ENCODE results near the gene ACACB.

ACACB gene

GRCh38 chr12:109178532-109178931 is 62.1 kb downstream of the ACACB start:
- no peak overlapping the region for H3K4me3 ChIP-seq (replicated peaks; ENCODE audit: low read depth, low read length)
- DNase-seq (ENCODE audit: low read depth), result no peak
- TF ChIP-seq CTCF (IDR thresholded peaks at IDR 0.05; ENCODE audit: low read length, missing control alignments), result no peak

DNA sequence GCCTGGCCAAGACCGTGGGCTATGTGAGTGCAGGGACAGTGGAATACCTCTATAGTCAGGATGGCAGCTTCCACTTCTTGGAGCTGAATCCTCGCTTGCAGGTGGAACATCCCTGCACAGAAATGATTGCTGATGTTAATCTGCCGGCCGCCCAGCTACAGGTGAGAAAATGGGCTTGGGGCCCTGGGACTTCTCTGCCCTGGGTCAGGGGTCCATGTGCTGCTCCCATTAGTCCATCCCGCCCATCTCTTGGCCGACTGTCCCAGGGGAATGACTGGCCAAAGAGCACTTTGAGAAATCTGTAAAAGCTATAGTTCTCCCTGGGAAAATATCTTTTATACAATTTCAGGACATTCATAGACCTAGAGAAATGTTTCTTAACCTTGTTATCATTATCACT is 63.5 kb downstream of the ACACB start:
- TF ChIP-seq CTCF (IDR thresholded peaks at IDR 0.05; ENCODE audit: low read length, missing control alignments), result no peak
- H3K4me3 ChIP-seq (replicated peaks; ENCODE audit: low read depth, low read length), result no peak overlapping the region
- DNase-seq (ENCODE audit: low read depth), result no peak

GRCh38 chr12:109182041-109182839 is 65.9 kb downstream of the ACACB start:
- no peak for TF ChIP-seq CTCF (IDR thresholded peaks at IDR 0.05; ENCODE audit: low read length, missing control alignments)
- no peak for DNase-seq (ENCODE audit: low read depth)
- H3K4me3 ChIP-seq (replicated peaks; ENCODE audit: low read depth, low read length), result no peak overlapping the region

- TF ChIP-seq CTCF (IDR thresholded peaks at IDR 0.05; ENCODE audit: low read length, missing control alignments), result no peak
- H3K4me3 ChIP-seq (replicated peaks; ENCODE audit: low read depth, low read length), result no peak overlapping the region
- DNase-seq (ENCODE audit: low read depth), result no peak
These were observed 69.1 kb downstream of the ACACB start for GRCh38 chr12:109185441-109185840.

DNA sequence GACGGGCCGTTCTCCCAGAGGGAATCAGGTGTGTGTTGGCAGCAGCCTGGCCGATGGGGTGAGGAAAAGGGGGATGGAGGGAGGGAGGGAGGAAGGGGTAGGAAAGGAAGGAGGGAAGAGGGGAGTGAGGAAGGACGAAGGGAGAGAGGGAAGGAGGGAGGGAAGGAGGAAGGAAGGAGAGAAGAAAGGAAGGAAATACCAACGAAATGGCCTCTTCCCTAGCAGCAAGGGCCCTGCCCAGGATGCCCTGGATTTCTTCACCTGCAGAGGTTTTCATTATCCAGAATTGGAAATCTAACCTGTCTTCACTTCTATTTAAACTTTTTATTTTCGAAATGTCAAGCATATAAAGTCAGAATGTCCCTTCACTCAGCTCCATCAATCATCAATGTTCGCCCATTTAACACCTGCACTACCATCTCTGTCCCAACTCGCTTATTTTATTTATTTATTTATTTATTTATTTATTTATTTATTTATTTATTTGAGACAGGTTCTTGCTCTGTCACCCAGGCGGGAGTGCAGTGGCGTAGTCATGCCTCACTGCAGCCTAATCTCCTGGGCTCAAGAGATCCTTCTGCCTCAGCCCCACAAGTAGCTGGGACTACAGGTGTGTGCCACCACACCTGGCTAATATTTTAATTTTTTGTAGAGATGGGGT is 70.7 kb downstream of the ACACB start:
- no peak for DNase-seq (ENCODE audit: low read depth)
- no peak for TF ChIP-seq CTCF (IDR thresholded peaks at IDR 0.05; ENCODE audit: low read length, missing control alignments)

DNA sequence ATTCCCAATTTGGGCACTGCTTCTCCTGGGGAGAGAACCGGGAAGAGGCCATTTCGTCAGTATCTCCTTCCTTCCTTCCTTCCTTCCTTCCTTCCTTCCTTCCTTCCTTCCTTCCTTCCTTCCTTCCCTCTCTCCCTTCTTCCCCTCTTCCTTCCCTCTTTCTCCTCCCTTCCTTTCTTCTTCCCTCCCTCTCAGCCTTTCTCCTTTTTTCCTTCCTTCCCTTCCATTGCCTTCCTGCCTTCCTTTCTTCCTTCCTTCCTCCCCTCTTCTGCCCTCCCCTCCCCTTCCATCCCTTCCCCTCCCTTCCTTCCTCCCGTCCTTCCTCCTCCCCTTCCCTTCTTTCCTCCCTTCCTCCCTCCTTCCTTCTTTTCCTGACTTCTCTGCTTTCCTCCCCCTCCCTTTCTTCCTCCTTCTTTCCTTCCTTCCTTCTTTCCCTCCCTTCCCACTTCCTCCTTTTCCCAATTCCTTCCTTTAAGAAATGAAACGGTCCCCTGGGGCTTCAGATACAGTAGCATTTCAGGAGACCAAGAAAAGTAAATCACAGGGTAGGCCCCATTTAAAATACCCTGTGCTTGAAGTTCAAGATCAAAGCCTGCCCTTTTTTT is 71.8 kb downstream of the ACACB start:
- DNase-seq (ENCODE audit: low read depth), result no peak
- no peak for TF ChIP-seq CTCF (IDR thresholded peaks at IDR 0.05; ENCODE audit: low read length, missing control alignments)
- H3K4me3 ChIP-seq (replicated peaks; ENCODE audit: low read depth, low read length), result no peak overlapping the region

More for the DNA sequence above, 70.7 kb downstream of the ACACB start:
- H3K4me3 ChIP-seq (replicated peaks; ENCODE audit: low read depth, low read length), result no peak overlapping the region

All from fibroblast of pulmonary artery (primary cell).